HEK293 (cell line): ENCODE measurements around the gene MRPL34.
A peak's percentile ranks its signal among the peaks of the same experiment; 100 is the strongest.

ENCODE experiments used
- CTCF ChIA-PET: fragments of 350-600 bp; formaldehyde crosslinking; extraction: SDS; loops from one replicate; lab custom pipeline; 2021; ENCODE audit warnings: antibody characterized with exemption; lab: Yijun Ruan, JAX
- POLR2A ChIA-PET: fragments of 300-600 bp; formaldehyde crosslinking; extraction: SDS; loops from one replicate; lab custom pipeline; 2020; ENCODE audit warnings: antibody characterized with exemption, inconsistent platforms; lab: Yijun Ruan, JAX
- H3K27ac ChIP-seq: fragments of 200-500 bp; sonication (Bioruptor generic); 2 replicates; pipeline ENCODE4 v1.5.1; 2014; ENCODE audit warnings: low read depth, low read length, control low read depth, inconsistent platforms; ENCODE audit errors: extremely low read depth
- H3K36me3 ChIP-seq, 2 experiments: fragments of 200-500 bp in 1 of 2; sonication (Bioruptor generic) in 1 of 2; 1 replicate in 1 of 2; 2 replicates in 1 of 2; pipeline ENCODE4 v1.5.1; 2014 to 2017; ENCODE audit warnings: inconsistent platforms in 2 of 2, low read length in 2 of 2; ENCODE audit not compliant: control insufficient read depth in 2 of 2, insufficient read depth in 1 of 2
- H3K4me1 ChIP-seq: fragments of 200-500 bp; sonication (Bioruptor generic); 2 replicates; pipeline ENCODE4 v1.5.1; 2014; ENCODE audit warnings: mild to moderate bottlenecking, low read length, inconsistent platforms; ENCODE audit not compliant: control insufficient read depth, insufficient read depth
- H3K4me3 ChIP-seq: 2 replicates; pipeline ENCODE4 v1.5.1; 2011; ENCODE audit warnings: low read depth, mild to moderate bottlenecking, control low read depth, low read length, moderate library complexity
- H3K9me3 ChIP-seq: fragments of 200-500 bp; sonication (Bioruptor generic); 2 replicates; pipeline ENCODE4 v1.5.1; 2014; ENCODE audit warnings: low read depth, low read length, inconsistent platforms; ENCODE audit not compliant: control insufficient read depth, insufficient read depth
- KLF17 ChIP-seq: fragments of 450-650 bp; formaldehyde crosslinking; IDR thresholded peaks from 2 replicates; pipeline ENCODE4 v1.5.1; 2016; ENCODE audit warnings: missing biosample characterization, missing genetic modification characterization
- ZBTB11 ChIP-seq: fragments of 450-650 bp; formaldehyde crosslinking; conservative IDR thresholded peaks from 2 replicates; pipeline ENCODE4 v1.5.1; 2016; ENCODE audit warnings: low read depth, missing biosample characterization, missing genetic modification characterization
- ZNF10 ChIP-seq: fragments of 450-650 bp; formaldehyde crosslinking; IDR thresholded peaks from 2 replicates; pipeline ENCODE4 v1.5.1; 2017; ENCODE audit warnings: missing biosample characterization, missing genetic modification characterization
- ZNF16 ChIP-seq: fragments of 450-650 bp; formaldehyde crosslinking; IDR thresholded peaks from 2 replicates; pipeline ENCODE4 v1.5.1; 2016; ENCODE audit warnings: low read depth, missing biosample characterization, missing genetic modification characterization
- ZNF280C ChIP-seq: fragments of 450-650 bp; formaldehyde crosslinking; IDR thresholded peaks from 2 replicates; pipeline ENCODE4 v1.5.1; 2016; ENCODE audit warnings: missing biosample characterization, missing genetic modification characterization
- ZNF37A ChIP-seq: fragments of 450-650 bp; IDR thresholded peaks from 2 replicates; pipeline ENCODE4 v1.5.1; 2018; ENCODE audit warnings: missing biosample characterization, missing genetic modification characterization
- ZNF513 ChIP-seq: fragments of 450-650 bp; IDR thresholded peaks from 2 replicates; pipeline ENCODE4 v1.5.1; 2018; ENCODE audit warnings: missing biosample characterization, missing genetic modification characterization
- ZNF530 ChIP-seq: fragments of 450-650 bp; formaldehyde crosslinking; IDR thresholded peaks from 2 replicates; pipeline ENCODE4 v1.5.1; 2016; ENCODE audit warnings: low read depth, missing biosample characterization, missing genetic modification characterization
- ZNF555 ChIP-seq: fragments of 450-650 bp; formaldehyde crosslinking; conservative IDR thresholded peaks from 2 replicates; pipeline ENCODE4 v1.5.1; 2017; ENCODE audit warnings: missing biosample characterization, mild to moderate bottlenecking, missing genetic modification characterization, inconsistent platforms
- ZNF580 ChIP-seq: fragments of 450-650 bp; formaldehyde crosslinking; IDR thresholded peaks from 2 replicates; pipeline ENCODE4 v1.5.1; 2016; ENCODE audit warnings: missing biosample characterization, missing genetic modification characterization
- ZNF660 ChIP-seq: fragments of 450-650 bp; IDR thresholded peaks from 2 replicates; pipeline ENCODE4 v1.5.1; 2018; ENCODE audit warnings: missing biosample characterization, mild to moderate bottlenecking, missing genetic modification characterization
- ZNF747 ChIP-seq: fragments of 450-650 bp; formaldehyde crosslinking; IDR thresholded peaks from 2 replicates; pipeline ENCODE4 v1.5.1; 2016; ENCODE audit warnings: missing biosample characterization, missing genetic modification characterization
- ZNF837 ChIP-seq: fragments of 450-650 bp; formaldehyde crosslinking; IDR thresholded peaks from 2 replicates; pipeline ENCODE4 v1.5.1; 2016; ENCODE audit warnings: missing biosample characterization, missing genetic modification characterization

MRPL34 gene

GRCh38 chr19:17262557-17262956, 43.1 kb upstream of the MRPL34 start (continued):
- TF ChIP-seq ZNF513 (tag by site-specific recombination): no peak
- TF ChIP-seq KLF17 (tag by site-specific recombination): no peak
- TF ChIP-seq ZBTB11 (tag by site-specific recombination): no peak
- TF ChIP-seq, all 188 proteins: peak for 0

GRCh38 chr19:17263712-17264640, 41.7 kb upstream of the MRPL34 start:
- no peaks in the 10 kb centered on the region for H3K9me3 ChIP-seq
- ChIA-PET CTCF (interaction anchor here (0.6 to 5.5 kb wide), 5 partner anchors 19 to 1132 kb away, joined by 3 to 37 read pairs (median 5); partner anchors contain the start of genes ANKLE1 and USE1), POLR2A (interaction anchor here (1.3 kb wide), 1 partner anchor 15 kb away, joined by 3 read pairs; no protein-coding TSS in a partner anchor)
- H3K36me3 ChIP-seq: peaks cover 0 to 4% of the 10 kb centered on the region in 2 experiments; a peak in 2 of 3 replicates
- no peaks in the 10 kb centered on the region for H3K4me1 ChIP-seq
- no peak overlapping the region for H3K4me3 ChIP-seq
- TF ChIP-seq ZNF580 (tag by site-specific recombination): 0 out of 2 replicates have a peak, but pooled peaks have one; percentile 28
- no peak for TF ChIP-seq ZNF10 (tag by site-specific recombination)
- no peak for TF ChIP-seq ZNF280C (tag by site-specific recombination)
- TF ChIP-seq ZNF16 (tag by site-specific recombination): peak; percentile 94
- H3K27ac ChIP-seq: no peak overlapping the region

- Histone ChIP-seq H3K27ac (no peak within 1 kb of the TSS), H3K9me3 (no peaks in the 10 kb centered on the region), H3K4me1 (no peaks in the 10 kb centered on the region), H3K4me3 (no peak within 1 kb of the TSS), H3K36me3 (peaks cover 4 to 5% of the 10 kb centered on the region in 2 experiments; a peak in 2 of 3 replicates)
- TF ChIP-seq ZNF555 (no peak), ZNF837 (tag by site-specific recombination) (no peak), ZNF660 (tag by site-specific recombination) (no peak), ZNF747 (tag by site-specific recombination) (no peak), ZNF530 (tag by site-specific recombination) (no peak), ZNF37A (tag by site-specific recombination) (no peak)
- CTCF ChIA-PET: interaction anchor here (0.6 to 5.5 kb wide), 5 partner anchors 8 to 71 kb away, joined by 3 to 37 read pairs (median 5); partner anchors contain the start of genes ANKLE1 and USE1
- POLR2A ChIA-PET: interaction anchor here (1.0 kb wide), 1 partner anchor 49 kb away, joined by 3 read pairs; the partner anchor contains the start of gene USE1
Observed at GRCh38 chr19:17264641-17264979, 41.1 kb upstream of the MRPL34 start, which contains the start of gene USHBP1. USHBP1 (minus strand) TSS chr19:17264745; CDS start chr19:17264299, 446 bp downstream.
